ENCODE results near the gene RNF157.
"Not testable (repeated sequence)": the region's sequence is repeated elsewhere in the genome, so short reads cannot be mapped to it uniquely, and the experiment has no call there.

RNF157 gene

DNA sequence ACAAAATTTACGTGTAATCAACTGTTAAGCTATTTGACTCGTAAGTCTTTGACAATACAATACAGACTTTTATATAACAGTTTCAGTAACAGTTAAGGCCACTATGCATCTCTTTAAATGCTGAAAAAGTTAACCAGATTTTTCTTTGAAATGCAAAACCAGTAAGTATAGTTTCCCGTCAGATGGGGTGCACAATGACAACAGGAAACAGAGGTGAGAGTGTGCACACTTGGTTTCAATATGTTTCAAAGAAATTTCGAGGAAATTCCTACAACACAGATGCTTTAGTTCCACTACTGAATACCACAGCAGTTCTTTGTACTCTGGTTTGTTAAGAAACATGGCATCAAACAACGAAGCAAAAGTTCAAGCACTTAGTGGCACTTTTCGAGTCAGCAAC lies 48.4 kb downstream of the RNF157 start:
- Histone ChIP-seq H3K9me3 (ENCODE audit: control insufficient read depth, low read depth, low read length) (no peaks in the 10 kb centered on the region), H3K36me3 (ENCODE audit: control insufficient read depth, low read depth, low read length) (no peaks in the 10 kb centered on the region), H3K9ac (ENCODE audit: low read length) (no peak overlapping the region), H3K4me3 (ENCODE audit: low read length) (no peak overlapping the region), H3K27me3 (ENCODE audit: control insufficient read depth, insufficient read depth, low read length) (no peaks in the 10 kb centered on the region), H3K4me1 (ENCODE audit: control insufficient read depth, low read depth, low read length) (peaks cover 10% of the 10 kb centered on the region), H3K27ac (ENCODE audit: low read length) (no peak overlapping the region)

DNA sequence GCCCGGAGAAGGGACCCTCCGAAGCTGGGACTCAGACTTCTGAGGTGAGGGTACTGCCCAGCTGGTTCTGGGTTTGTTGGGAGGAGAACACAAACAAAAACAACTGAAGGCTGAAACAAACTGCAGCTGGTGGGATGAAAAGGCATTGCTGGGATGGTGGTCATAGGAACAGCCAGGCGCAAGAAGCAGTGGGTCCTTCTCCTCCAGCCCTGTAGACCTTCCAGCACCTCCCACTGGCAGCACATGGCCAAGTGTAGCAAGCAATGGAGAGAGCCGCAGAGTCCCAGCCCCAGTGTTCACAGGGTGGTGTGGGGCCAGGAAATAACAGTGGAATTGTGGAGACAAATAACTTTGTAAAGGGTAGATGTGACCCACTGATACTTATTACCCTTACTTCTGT lies 50.6 kb downstream of the RNF157 start:
- Histone ChIP-seq H3K9ac (ENCODE audit: low read length) (no peak overlapping the region), H3K4me3 (ENCODE audit: low read length) (no peak overlapping the region), H3K27ac (ENCODE audit: low read length) (no peak overlapping the region), H3K27me3 (ENCODE audit: control insufficient read depth, insufficient read depth, low read length) (no peaks in the 10 kb centered on the region), H3K9me3 (ENCODE audit: control insufficient read depth, low read depth, low read length) (no peaks in the 10 kb centered on the region), H3K36me3 (ENCODE audit: control insufficient read depth, low read depth, low read length) (no peaks in the 10 kb centered on the region), H3K4me1 (ENCODE audit: control insufficient read depth, low read depth, low read length) (peaks cover 10% of the 10 kb centered on the region)

DNA sequence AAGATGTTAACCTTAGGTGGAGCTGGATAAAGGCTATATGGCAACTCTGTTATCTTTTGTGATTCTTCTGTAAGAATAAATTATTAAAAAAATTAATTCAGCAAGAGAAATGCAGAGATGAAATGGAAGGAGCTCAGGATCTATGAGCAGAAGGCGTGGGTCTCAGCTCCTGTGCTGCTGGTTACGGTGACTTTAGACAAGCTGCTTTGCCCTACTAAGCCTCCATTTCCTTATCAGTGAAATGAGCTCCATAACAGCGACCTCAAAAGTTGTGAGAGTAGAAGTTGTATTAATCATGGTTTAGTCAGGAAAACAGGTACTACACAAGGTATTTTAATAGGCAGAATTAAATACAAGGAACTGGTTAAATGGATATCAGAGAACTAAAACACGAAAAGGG lies 51.0 kb downstream of the RNF157 start:
- Histone ChIP-seq H3K4me1 (ENCODE audit: control insufficient read depth, low read depth, low read length) (peaks cover 10% of the 10 kb centered on the region), H3K4me3 (ENCODE audit: low read length) (no peak overlapping the region), H3K27ac (ENCODE audit: low read length) (no peak overlapping the region)

DNA sequence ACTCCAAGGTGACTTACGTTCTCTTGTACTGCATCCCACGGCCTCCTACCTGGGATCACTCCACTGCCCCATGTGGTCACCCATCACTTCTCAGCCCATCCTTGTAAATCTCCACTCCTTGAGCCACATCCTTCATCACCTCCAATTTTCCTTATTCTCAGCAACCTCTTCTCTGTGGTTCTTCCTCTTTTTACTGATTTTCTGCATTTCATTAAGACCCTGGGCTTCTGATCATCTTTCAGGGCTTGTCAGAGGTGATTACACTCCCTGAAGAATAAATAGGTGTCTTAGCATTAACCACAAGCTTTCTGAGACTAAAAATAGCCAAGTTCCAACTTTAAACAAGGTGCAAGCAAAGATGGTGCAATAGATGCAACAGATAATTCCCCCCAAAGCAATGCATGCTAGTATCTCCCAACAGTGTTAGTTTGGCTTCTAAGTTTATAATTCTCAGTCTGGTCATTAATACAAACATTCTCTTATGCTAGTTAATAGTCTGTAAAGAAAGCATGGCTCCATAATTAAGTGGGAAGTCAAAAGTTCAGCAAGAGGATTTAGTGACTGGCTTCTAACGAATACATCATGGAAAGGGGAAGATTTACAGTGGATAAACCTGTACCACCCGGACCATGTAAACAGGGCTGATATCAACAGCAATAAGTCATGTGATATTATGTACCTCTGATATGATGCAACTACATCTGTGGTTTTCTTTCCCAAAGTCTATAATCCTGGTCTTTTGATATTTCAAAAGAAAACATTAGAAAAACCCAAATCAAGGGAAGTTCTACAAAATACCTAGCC lies 51.9 kb downstream of the RNF157 start:
- H3K9me3 ChIP-seq (ENCODE audit: control insufficient read depth, low read depth, low read length), result no peaks in the 10 kb centered on the region
- H3K9ac ChIP-seq (ENCODE audit: low read length), result no peak overlapping the region
- H3K4me1 ChIP-seq (ENCODE audit: control insufficient read depth, low read depth, low read length), result peaks cover 10% of the 10 kb centered on the region
- H3K27ac ChIP-seq (ENCODE audit: low read length), result no peak overlapping the region
- no peak overlapping the region for H3K4me3 ChIP-seq (ENCODE audit: low read length)
- no peaks in the 10 kb centered on the region for H3K36me3 ChIP-seq (ENCODE audit: control insufficient read depth, low read depth, low read length)
- no peaks in the 10 kb centered on the region for H3K27me3 ChIP-seq (ENCODE audit: control insufficient read depth, insufficient read depth, low read length)

More for the DNA sequence above, 51.0 kb downstream of the RNF157 start:
- H3K9me3 ChIP-seq (ENCODE audit: control insufficient read depth, low read depth, low read length), result no peaks in the 10 kb centered on the region
- H3K36me3 ChIP-seq (ENCODE audit: control insufficient read depth, low read depth, low read length), result no peaks in the 10 kb centered on the region
- no peak overlapping the region for H3K9ac ChIP-seq (ENCODE audit: low read length)
- no peaks in the 10 kb centered on the region for H3K27me3 ChIP-seq (ENCODE audit: control insufficient read depth, insufficient read depth, low read length)

DNA sequence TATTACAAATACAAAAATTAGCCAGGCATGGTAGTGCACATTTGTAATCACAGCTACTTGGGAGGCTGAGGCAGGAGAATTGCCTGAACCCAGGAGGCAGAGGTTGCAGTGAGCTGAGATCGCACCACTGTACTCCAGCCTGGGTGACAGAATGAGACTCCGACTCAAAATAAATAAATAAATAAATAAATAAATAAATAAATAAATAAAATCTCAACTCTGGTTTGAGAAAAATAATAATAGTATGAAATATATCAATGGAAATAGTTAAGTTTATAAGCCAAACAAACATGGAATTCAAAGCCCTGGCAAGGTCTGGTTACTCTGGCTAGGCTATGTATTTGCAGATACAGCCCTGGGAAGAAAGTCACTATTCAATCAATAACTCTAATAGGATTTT lies 53.5 kb downstream of the RNF157 start:
- not testable (repeated sequence) for H3K36me3 ChIP-seq (ENCODE audit: control insufficient read depth, low read depth, low read length); H3K4me3 ChIP-seq (ENCODE audit: low read length); H3K9ac ChIP-seq (ENCODE audit: low read length); H3K9me3 ChIP-seq (ENCODE audit: control insufficient read depth, low read depth, low read length); H3K27ac ChIP-seq (ENCODE audit: low read length); H3K27me3 ChIP-seq (ENCODE audit: control insufficient read depth, insufficient read depth, low read length); H3K4me1 ChIP-seq (ENCODE audit: control insufficient read depth, low read depth, low read length)

DNA sequence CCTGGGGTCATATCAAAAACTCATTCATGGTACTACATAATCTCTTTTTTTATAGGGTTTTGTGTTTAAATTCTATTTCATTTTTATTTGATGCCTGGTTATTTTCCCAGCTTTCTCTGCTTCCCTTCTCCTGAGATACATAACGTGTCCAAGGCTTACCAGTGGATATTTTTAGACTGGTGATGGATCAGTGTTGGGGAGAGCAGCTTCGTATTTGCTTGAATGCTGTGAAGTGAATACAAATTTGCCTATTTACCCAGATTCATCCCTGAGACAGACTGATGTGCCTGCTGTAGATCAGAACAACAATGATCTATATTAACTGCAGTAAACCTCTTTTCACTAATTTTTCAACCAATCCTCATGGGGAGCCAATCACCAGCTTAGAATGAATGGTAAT lies 56.0 kb downstream of the RNF157 start:
- Histone ChIP-seq H3K4me1 (ENCODE audit: control insufficient read depth, low read depth, low read length) (no peaks in the 10 kb centered on the region), H3K27me3 (ENCODE audit: control insufficient read depth, insufficient read depth, low read length) (no peaks in the 10 kb centered on the region), H3K9ac (ENCODE audit: low read length) (no peak overlapping the region), H3K36me3 (ENCODE audit: control insufficient read depth, low read depth, low read length) (no peaks in the 10 kb centered on the region), H3K27ac (ENCODE audit: low read length) (no peak overlapping the region), H3K9me3 (ENCODE audit: control insufficient read depth, low read depth, low read length) (no peaks in the 10 kb centered on the region), H3K4me3 (ENCODE audit: low read length) (no peak overlapping the region)

DNA sequence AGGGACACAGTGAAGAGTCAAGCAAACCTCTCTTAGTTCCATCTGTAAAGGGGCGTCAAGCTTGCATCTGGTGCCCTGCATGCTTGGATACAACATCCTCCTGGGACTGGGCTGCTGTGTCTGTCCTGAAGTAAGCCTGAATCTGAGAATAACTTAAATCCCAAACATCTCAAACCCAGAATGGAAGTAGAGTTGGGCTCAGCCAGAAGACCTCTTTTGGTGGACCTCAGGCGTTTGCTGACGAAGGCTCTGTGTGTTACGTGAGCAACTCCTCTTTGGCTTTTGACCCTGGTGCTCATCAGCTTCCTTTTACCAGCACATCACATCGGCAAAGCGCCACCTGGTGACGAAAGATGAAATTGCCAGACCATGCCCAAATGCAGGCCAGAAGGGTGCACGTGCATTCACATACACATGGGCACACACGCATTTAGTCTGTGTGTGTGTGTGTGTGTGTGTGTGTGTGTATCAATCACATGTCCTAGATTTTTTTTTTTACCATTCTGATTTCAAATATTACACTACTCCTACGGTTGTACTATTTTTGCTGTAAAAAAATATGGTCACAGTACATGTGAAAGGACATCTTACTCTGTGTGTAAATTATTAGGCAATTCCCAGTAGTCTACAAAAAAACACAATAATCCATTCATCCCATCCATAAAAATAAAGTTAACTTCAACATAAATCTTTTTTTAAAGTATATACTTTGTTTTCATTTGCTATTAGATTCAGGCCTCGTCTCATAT lies 58.1 kb downstream of the RNF157 start:
- Histone ChIP-seq H3K9ac (ENCODE audit: low read length) (no peak overlapping the region), H3K4me1 (ENCODE audit: control insufficient read depth, low read depth, low read length) (no peaks in the 10 kb centered on the region), H3K36me3 (ENCODE audit: control insufficient read depth, low read depth, low read length) (no peaks in the 10 kb centered on the region), H3K4me3 (ENCODE audit: low read length) (no peak overlapping the region), H3K9me3 (ENCODE audit: control insufficient read depth, low read depth, low read length) (no peaks in the 10 kb centered on the region), H3K27me3 (ENCODE audit: control insufficient read depth, insufficient read depth, low read length) (no peaks in the 10 kb centered on the region), H3K27ac (ENCODE audit: low read length) (no peak overlapping the region)

DNA sequence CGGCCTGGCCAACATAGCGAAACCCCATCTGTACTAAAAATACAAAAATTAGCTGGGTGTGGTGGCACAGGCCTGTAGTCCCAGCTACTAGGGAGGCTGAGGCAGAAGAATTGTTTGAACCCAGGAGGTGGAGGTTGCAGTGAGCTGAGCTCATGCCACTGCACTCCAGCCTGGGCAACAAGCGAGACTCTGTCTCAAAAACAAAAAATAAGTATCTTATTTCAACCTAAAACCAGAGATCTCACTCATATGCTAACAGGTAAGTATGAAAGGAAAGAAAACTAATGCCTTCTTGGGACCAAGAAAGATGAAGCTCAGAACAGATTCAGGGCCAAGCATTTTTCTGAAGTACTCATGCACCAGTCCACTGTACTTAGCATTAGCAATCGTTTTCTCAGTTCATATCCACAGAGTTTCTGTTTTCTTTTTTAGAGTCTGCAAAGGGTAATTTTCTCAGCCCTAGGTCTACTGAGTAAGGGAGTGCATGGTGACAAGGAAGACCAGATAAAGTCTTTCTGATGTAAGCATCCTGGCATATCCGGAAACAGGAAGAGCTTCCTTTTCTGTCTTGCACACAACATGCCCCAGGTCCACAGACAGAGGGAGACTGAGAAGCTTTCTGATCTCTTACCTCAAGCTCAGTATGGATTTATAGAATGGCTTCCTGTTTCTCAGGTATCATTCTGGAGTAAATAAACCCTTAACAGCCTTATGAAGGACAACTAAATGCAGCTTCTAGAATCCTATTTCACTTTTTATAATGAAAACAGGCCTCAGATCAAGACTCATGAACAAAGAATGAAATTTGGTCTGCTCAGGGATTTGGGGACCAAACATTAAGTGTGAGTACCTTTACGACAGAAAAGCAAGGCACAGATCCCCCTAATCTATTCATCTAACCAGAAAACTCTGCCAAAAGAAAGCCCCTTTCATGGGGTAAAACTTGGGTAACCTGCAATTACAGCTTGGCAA lies 60.5 kb downstream of the RNF157 start:
- H3K36me3 ChIP-seq (ENCODE audit: control insufficient read depth, low read depth, low read length), result no peaks in the 10 kb centered on the region
- no peak overlapping the region for H3K9ac ChIP-seq (ENCODE audit: low read length)
- no peaks in the 10 kb centered on the region for H3K4me1 ChIP-seq (ENCODE audit: control insufficient read depth, low read depth, low read length)
- no peaks in the 10 kb centered on the region for H3K27me3 ChIP-seq (ENCODE audit: control insufficient read depth, insufficient read depth, low read length)
- no peaks in the 10 kb centered on the region for H3K9me3 ChIP-seq (ENCODE audit: control insufficient read depth, low read depth, low read length)
- H3K27ac ChIP-seq (ENCODE audit: low read length), result no peak overlapping the region
- no peak overlapping the region for H3K4me3 ChIP-seq (ENCODE audit: low read length)

DNA sequence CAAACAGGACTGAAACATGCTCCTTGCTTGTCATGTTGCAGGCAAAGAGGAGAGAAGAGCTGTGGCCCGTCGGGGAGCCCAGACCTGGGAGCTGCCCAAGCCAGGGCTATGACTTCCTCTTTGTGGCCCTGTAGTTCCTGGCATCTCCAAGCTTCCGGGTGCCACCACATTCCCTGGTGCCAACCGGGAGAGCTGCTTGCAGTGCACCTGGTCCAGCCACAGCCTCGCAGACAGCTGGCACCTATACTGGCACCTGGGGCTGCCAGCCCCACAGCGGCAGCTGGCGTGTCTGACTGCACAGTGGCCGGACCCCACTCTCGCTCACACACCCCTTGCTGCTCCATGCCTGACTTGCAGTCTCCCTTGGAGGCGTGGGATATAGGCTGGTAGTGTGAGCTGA lies 62.2 kb downstream of the RNF157 start:
- no peaks in the 10 kb centered on the region for H3K9me3 ChIP-seq (ENCODE audit: control insufficient read depth, low read depth, low read length)
- no peaks in the 10 kb centered on the region for H3K27me3 ChIP-seq (ENCODE audit: control insufficient read depth, insufficient read depth, low read length)
- no peaks in the 10 kb centered on the region for H3K36me3 ChIP-seq (ENCODE audit: control insufficient read depth, low read depth, low read length)
- no peak overlapping the region for H3K4me3 ChIP-seq (ENCODE audit: low read length)
- no peak overlapping the region for H3K9ac ChIP-seq (ENCODE audit: low read length)
- H3K4me1 ChIP-seq (ENCODE audit: control insufficient read depth, low read depth, low read length), result no peaks in the 10 kb centered on the region
- H3K27ac ChIP-seq (ENCODE audit: low read length), result no peak overlapping the region

DNA sequence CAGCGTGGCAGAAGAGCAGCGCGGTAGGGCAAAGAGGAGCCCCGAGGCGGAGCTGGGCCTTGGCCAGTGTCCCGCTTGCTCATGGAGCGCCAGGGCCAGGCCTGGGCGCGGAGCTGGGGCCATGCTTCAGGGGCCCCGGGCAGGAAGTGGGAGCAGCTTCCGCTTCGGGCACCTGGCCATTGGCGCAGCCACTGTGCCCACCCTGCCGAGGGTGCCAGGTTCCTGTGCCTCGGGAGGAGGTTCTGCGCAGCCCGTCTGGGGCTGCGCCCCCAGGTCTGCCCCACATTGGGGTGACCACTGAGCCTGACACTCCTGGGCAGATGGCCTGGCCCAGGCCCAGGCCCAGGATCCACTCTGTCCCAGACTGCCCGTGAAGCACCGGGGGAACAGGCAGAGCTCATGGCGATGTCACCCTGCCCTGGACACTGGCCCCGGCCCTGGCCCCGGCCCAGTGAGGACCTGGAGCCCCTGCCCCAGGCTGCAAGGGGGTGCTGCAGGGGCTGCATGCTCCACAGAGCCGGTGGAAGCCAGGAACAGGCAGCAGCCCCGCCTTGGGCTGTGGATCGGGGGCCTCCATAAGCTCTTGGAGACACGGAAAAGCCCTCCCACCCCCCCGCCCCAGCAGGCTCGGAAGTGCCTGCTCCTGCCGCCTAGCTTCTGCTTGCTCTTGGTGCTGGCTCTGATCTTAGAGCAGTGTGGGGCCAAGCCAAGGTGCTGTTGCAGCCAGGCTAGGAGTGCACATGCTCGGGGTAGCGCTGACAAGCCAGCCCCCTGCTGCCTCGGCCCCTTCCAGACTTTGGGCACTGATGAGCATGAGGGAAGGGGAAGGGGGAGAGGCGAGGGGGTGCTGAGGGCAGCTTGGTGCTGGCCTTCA lies 63.4 kb downstream of the RNF157 start:
- Histone ChIP-seq H3K27me3 (ENCODE audit: control insufficient read depth, insufficient read depth, low read length) (no peaks in the 10 kb centered on the region), H3K27ac (ENCODE audit: low read length) (no peak overlapping the region), H3K9me3 (ENCODE audit: control insufficient read depth, low read depth, low read length) (no peaks in the 10 kb centered on the region), H3K36me3 (ENCODE audit: control insufficient read depth, low read depth, low read length) (no peaks in the 10 kb centered on the region), H3K9ac (ENCODE audit: low read length) (no peak overlapping the region), H3K4me3 (ENCODE audit: low read length) (no peak overlapping the region), H3K4me1 (ENCODE audit: control insufficient read depth, low read depth, low read length) (no peaks in the 10 kb centered on the region)
